ENCODE data around the gene CTXND1. TPM values are rescaled to one million over a fixed set of nuclear protein-coding genes. Genes with fewer than 3 reads are reported as not detected.

The CTXND1 gene
- total and polyA plus RNA-seq, 4 donors, result 0.05 to 0.21 TPM; not detected in 2

DNA sequence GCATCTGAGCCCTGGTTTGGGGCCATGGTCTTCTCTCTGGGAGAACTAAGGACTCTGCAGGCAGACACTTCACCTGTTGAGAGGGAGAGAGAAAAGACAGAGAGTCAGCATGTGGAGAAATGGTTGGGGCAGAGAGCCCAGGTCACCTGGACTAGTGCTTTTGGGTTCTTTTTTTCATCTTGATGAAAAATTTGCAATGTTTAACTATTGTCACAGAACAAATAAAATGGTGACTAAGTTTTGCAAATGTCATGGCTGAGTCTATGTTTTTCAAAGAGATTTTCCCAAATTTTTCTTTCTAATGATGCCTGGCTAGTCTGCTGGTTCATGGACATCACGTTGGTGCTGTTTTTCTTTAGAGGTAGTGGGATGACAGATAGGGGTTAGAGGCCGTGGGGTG lies 81.4 kb downstream of the CTXND1 start:
- intact Hi-C loops (cut with DNase I), result loop anchor here (10.0 kb wide), 2 partner anchors 246 to 276 kb away; partner anchors contain the start of gene MTHFS (in 1 of the 2)

DNA sequence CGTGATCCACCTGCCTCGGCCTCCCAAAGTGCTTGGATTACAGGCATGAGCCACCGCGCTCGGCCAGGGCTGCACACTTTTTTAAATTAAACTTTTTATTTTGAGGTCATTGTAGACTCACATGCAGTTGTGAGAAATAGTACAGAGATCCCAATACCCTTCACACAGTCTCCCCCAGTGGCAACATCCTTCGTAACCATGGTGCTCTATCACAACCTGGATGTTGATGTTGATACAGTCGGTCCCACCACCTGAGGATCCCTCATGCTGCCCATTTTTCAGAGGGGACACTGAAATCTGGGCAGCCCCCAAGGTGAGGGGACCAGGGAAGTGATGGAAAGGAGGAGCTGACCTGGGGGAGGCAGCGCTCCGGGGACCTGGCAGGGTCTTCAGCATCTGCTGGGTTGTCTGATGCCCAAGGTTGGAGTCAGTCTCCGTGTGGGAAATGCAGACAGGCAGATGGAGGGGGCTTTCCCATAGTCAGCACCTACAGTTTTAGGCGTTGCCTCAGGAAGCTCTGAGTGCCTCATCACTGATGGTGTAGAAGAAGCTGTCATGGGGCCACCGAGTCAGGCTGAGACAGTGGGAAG lies 82.2 kb downstream of the CTXND1 start:
- Histone ChIP-seq H3K4me3 (ENCODE audit: low read length in 2 of 2) (no peak overlapping the region), H3K36me3 (ENCODE audit: control insufficient read depth in 1 of 2, insufficient read depth in 2 of 2, low read length in 1 of 2) (peaks cover 0 to 2% of the 10 kb centered on the region in 2 donors), H3K27me3 (ENCODE audit: control insufficient read depth in 1 of 2, insufficient read depth in 2 of 2, low read length in 1 of 2) (no peaks in the 10 kb centered on the region), H3K9me3 (ENCODE audit: control insufficient read depth, low read length) (no peaks in the 10 kb centered on the region), H3K4me1 (ENCODE audit: control insufficient read depth in 1 of 2, insufficient read depth in 2 of 2, low read length in 2 of 2) (peaks cover 2 to 7% of the 10 kb centered on the region in 2 donors), H3K27ac (ENCODE audit: low read depth in 1 of 2, low read length in 2 of 2) (no peak overlapping the region)
- ATAC-seq (ENCODE audit: low FRiP score) (no peak), DNase-seq (no peak)
- intact Hi-C loops (cut with DNase I), result loop anchor here (10.0 kb wide), 2 partner anchors 245 to 275 kb away; partner anchors contain the start of gene MTHFS (in 1 of the 2)
- WGBS, 2 donors, result 95% methylated on average over 12 of the region's 12 CpGs

More for the DNA sequence above, 81.4 kb downstream of the CTXND1 start:
- H3K36me3 ChIP-seq (ENCODE audit: control insufficient read depth in 1 of 2, insufficient read depth in 2 of 2, low read length in 1 of 2), result peaks cover 0 to 2% of the 10 kb centered on the region in 2 donors
- DNase-seq (no peak), ATAC-seq (ENCODE audit: low FRiP score) (no peak)
- WGBS, 2 donors, result 79 to 84% methylated on average over 2 of the region's 2 CpGs
- H3K4me3 ChIP-seq (ENCODE audit: low read length in 2 of 2), result no peak overlapping the region
- no peaks in the 10 kb centered on the region for H3K9me3 ChIP-seq (ENCODE audit: control insufficient read depth, low read length)
- H3K4me1 ChIP-seq (ENCODE audit: control insufficient read depth in 1 of 2, insufficient read depth in 2 of 2, low read length in 2 of 2), result peaks cover 2 to 7% of the 10 kb centered on the region in 2 donors
- H3K27ac ChIP-seq (ENCODE audit: low read depth in 1 of 2, low read length in 2 of 2), result no peak overlapping the region
- no peaks in the 10 kb centered on the region for H3K27me3 ChIP-seq (ENCODE audit: control insufficient read depth in 1 of 2, insufficient read depth in 2 of 2, low read length in 1 of 2)

DNA sequence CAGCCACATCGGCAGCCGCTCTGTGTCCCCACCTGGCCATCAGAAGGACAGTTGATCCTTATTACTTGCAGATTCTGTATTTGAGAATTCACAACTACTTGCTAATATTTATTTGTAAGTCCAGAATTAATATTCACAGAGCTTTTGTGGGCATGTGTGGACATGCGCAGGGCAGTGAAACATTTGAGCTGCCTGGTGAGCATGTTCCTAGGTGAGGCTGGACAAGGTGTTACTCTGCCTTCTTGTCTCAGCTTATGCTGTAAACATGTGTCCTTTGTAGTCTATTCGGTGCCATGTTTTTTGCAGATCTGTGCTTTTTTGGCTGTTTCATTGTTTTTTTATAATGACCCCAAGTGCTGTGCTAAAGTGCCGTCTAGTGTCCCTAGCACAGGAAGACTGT lies 83.6 kb downstream of the CTXND1 start:
- H3K27me3 ChIP-seq (ENCODE audit: control insufficient read depth in 1 of 2, insufficient read depth in 2 of 2, low read length in 1 of 2), result no peaks in the 10 kb centered on the region
- no peak for ATAC-seq (ENCODE audit: low FRiP score)
- no peaks in the 10 kb centered on the region for H3K9me3 ChIP-seq (ENCODE audit: control insufficient read depth, low read length)
- H3K4me1 ChIP-seq (ENCODE audit: control insufficient read depth in 1 of 2, insufficient read depth in 2 of 2, low read length in 2 of 2), result peaks cover 0 to 5% of the 10 kb centered on the region in 2 donors
- WGBS, 2 donors, result 93 to 94% methylated on average over 5 of the region's 5 CpGs
- peaks cover 0 to 2% of the 10 kb centered on the region in 2 donors for H3K36me3 ChIP-seq (ENCODE audit: control insufficient read depth in 1 of 2, insufficient read depth in 2 of 2, low read length in 1 of 2)
- no peak overlapping the region for H3K27ac ChIP-seq (ENCODE audit: low read depth in 1 of 2, low read length in 2 of 2)
- intact Hi-C loops (cut with DNase I), result no loop called here
- H3K4me3 ChIP-seq (ENCODE audit: low read length in 2 of 2), result no peak overlapping the region
- no peak for DNase-seq

DNA sequence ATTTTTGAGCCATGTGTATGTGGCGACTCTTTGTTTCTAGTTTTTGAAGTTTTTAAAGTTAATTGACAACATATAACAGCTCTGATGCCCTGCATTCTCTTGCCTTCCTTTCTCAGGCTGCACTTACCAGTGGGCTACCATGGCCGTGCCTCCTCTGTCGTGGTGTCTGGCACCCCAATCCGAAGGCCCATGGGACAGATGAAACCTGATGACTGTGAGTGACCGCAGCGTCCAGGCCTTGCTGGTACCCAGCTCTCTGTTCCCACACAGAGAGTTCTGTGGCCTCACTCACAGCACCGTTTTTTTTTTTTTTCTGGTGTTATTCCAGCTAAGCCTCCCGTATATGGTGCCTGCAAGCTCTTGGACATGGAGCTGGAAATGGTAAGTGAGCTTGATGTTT lies 84.1 kb downstream of the CTXND1 start:
- intact Hi-C loops (cut with DNase I), result no loop called here
- Histone ChIP-seq H3K4me1 (ENCODE audit: control insufficient read depth in 1 of 2, insufficient read depth in 2 of 2, low read length in 2 of 2) (peaks cover 0 to under 1% of the 10 kb centered on the region in 2 donors), H3K36me3 (ENCODE audit: control insufficient read depth in 1 of 2, insufficient read depth in 2 of 2, low read length in 1 of 2) (peaks cover 0 to 2% of the 10 kb centered on the region in 2 donors), H3K4me3 (ENCODE audit: low read length in 2 of 2) (no peak overlapping the region), H3K27me3 (ENCODE audit: control insufficient read depth in 1 of 2, insufficient read depth in 2 of 2, low read length in 1 of 2) (no peaks in the 10 kb centered on the region), H3K9me3 (ENCODE audit: control insufficient read depth, low read length) (no peaks in the 10 kb centered on the region), H3K27ac (ENCODE audit: low read depth in 1 of 2, low read length in 2 of 2) (no peak overlapping the region)
- whole genome bisulfite sequencing, 2 donors, result 86 to 89% methylated on average over 8 of the region's 8 CpGs
- no peak for DNase-seq
- no peak for ATAC-seq (ENCODE audit: low FRiP score)

DNA sequence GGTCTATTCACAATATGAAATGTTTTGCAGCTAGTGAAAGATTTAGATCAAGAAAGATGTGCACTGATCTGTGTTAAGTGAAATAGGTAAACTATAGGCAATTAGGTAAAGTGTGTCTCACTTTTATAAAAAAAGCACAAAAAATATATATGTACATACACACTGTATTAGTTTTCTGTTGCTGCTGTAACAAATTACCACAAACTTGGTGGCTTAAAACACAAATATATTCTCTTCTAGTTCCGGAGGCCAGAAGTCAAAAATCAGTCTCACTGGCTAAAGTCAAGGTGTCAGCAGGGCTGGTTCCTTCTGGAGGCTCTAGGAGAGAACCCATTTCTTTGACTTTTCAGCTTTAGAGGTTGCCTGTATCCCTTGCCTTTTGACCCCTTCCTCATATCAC lies 88.1 kb downstream of the CTXND1 start:
- ATAC-seq (ENCODE audit: low FRiP score), result no peak
- peaks cover 0 to 4% of the 10 kb centered on the region in 2 donors for H3K36me3 ChIP-seq (ENCODE audit: control insufficient read depth in 1 of 2, insufficient read depth in 2 of 2, low read length in 1 of 2)

DNA sequence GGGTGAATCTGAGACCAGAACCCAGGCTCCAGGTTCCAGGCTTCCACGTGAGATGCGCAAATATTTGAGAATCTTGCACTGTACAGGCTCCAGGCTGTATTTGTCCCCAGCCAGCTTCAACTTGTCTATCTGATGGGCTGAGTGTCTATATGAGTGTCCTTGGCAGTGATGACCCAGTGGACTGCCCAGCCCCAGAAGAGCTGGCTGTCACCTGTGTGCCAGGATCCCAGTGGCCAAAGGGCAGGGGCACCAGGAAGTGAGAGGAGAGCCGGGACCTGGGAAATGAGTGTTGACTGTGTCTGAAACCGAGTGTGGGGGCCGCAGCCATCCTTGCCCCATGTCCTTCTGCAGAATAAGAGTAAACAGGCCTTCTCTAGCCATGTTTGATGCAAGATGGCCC lies 88.8 kb downstream of the CTXND1 start:
- no peak overlapping the region for H3K27ac ChIP-seq (ENCODE audit: low read depth in 1 of 2, low read length in 2 of 2)
- no peak for DNase-seq
- no peaks in the 10 kb centered on the region for H3K9me3 ChIP-seq (ENCODE audit: control insufficient read depth, low read length)
- 96 to 100% methylated on average over 5 of the region's 5 CpGs for WGBS, 2 donors
- H3K4me1 ChIP-seq (ENCODE audit: control insufficient read depth in 1 of 2, insufficient read depth in 2 of 2, low read length in 2 of 2), result no peaks in the 10 kb centered on the region
- H3K36me3 ChIP-seq (ENCODE audit: control insufficient read depth in 1 of 2, insufficient read depth in 2 of 2, low read length in 1 of 2), result peaks cover 0 to 2% of the 10 kb centered on the region in 2 donors
- H3K27me3 ChIP-seq (ENCODE audit: control insufficient read depth in 1 of 2, insufficient read depth in 2 of 2, low read length in 1 of 2), result no peaks in the 10 kb centered on the region
- no peak for ATAC-seq (ENCODE audit: low FRiP score)
- intact Hi-C loops (cut with DNase I), result no loop called here
- no peak overlapping the region for H3K4me3 ChIP-seq (ENCODE audit: low read length in 2 of 2)

More for the DNA sequence above, 88.1 kb downstream of the CTXND1 start:
- Histone ChIP-seq H3K4me3 (ENCODE audit: low read length in 2 of 2) (no peak overlapping the region), H3K9me3 (ENCODE audit: control insufficient read depth, low read length) (no peaks in the 10 kb centered on the region), H3K27ac (ENCODE audit: low read depth in 1 of 2, low read length in 2 of 2) (no peak overlapping the region), H3K4me1 (ENCODE audit: control insufficient read depth in 1 of 2, insufficient read depth in 2 of 2, low read length in 2 of 2) (no peaks in the 10 kb centered on the region), H3K27me3 (ENCODE audit: control insufficient read depth in 1 of 2, insufficient read depth in 2 of 2, low read length in 1 of 2) (no peaks in the 10 kb centered on the region)
- 99 to 100% methylated on average over 1 of the region's 1 CpG for WGBS, 2 donors
- intact Hi-C loops (cut with DNase I), result no loop called here
- DNase-seq, result no peak

DNA sequence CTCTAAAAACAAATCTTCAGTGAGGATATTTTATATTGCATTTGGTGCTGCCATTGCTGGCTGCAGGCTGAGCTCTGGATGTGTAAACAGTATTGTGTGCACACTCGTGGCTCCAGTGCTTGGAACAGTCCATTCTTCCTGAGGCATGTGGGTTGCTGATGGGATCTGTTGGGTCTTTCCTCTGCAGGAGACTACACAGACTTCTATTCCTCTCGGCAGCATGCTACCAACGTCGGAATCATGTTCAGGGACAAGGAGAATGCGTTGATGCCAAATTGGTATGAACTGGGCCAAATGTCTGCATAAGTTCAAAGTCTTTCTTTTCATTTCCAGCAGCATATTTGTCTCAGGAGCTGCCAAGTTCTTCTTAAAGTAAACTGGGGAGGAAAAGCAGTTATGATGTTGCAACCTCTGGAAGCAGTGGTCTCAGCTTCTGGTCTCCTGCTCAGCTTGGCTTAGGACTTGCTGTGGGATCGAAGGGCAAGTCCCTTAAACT lies 89.9 kb downstream of the CTXND1 start:
- H3K9me3 ChIP-seq (ENCODE audit: control insufficient read depth, low read length), result no peaks in the 10 kb centered on the region
- no peak overlapping the region for H3K27ac ChIP-seq (ENCODE audit: low read depth in 1 of 2, low read length in 2 of 2)
- peaks cover 0 to 2% of the 10 kb centered on the region in 2 donors for H3K36me3 ChIP-seq (ENCODE audit: control insufficient read depth in 1 of 2, insufficient read depth in 2 of 2, low read length in 1 of 2)
- DNase-seq (no peak), ATAC-seq (ENCODE audit: low FRiP score) (peak; percentile 53)
- H3K27me3 ChIP-seq (ENCODE audit: control insufficient read depth in 1 of 2, insufficient read depth in 2 of 2, low read length in 1 of 2), result no peaks in the 10 kb centered on the region
- 76 to 83% methylated on average over 6 of the region's 6 CpGs for WGBS, 2 donors
- H3K4me3 ChIP-seq (ENCODE audit: low read length in 2 of 2), result no peak overlapping the region
- intact Hi-C loops (cut with DNase I), result no loop called here
- no peaks in the 10 kb centered on the region for H3K4me1 ChIP-seq (ENCODE audit: control insufficient read depth in 1 of 2, insufficient read depth in 2 of 2, low read length in 2 of 2)

DNA sequence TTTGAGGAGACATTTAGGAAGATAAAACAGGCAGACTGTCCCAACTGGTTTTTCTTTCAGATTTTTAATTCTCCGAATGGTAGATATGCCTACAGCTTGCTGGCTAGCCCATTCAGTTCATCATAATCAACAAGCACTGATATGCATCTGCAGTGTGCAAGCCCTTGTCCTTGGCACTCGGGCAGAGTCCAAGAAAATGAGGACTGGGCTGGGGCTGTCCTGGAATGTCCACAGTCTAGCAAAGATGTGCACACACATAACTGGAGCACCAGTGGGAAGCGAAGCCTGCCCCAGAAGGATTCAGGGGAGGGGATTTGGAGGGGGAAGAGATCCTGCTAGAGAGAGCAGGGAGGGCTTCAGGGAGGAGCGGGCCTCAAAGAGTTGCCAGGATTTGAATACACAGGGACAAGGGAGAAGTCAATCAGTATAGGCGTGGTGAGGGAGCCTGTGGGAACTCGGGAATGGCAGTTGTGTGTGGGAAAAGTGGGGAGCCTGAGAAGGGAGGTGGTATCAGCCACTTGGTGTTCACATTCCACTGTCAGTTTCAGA lies 90.5 kb downstream of the CTXND1 start:
- Histone ChIP-seq H3K9me3 (ENCODE audit: control insufficient read depth, low read length) (no peaks in the 10 kb centered on the region), H3K27ac (ENCODE audit: low read depth in 1 of 2, low read length in 2 of 2) (no peak overlapping the region), H3K4me3 (ENCODE audit: low read length in 2 of 2) (no peak overlapping the region), H3K27me3 (ENCODE audit: control insufficient read depth in 1 of 2, insufficient read depth in 2 of 2, low read length in 1 of 2) (no peaks in the 10 kb centered on the region), H3K4me1 (ENCODE audit: control insufficient read depth in 1 of 2, insufficient read depth in 2 of 2, low read length in 2 of 2) (no peaks in the 10 kb centered on the region), H3K36me3 (ENCODE audit: control insufficient read depth in 1 of 2, insufficient read depth in 2 of 2, low read length in 1 of 2) (peaks cover 0 to 2% of the 10 kb centered on the region in 2 donors)
- intact Hi-C loops (cut with DNase I), result no loop called here
- DNase-seq (no peak), ATAC-seq (ENCODE audit: low FRiP score) (no peak)
- 92 to 93% methylated on average over 6 of the region's 6 CpGs for WGBS, 2 donors

Measured in aorta (tissue), 5 donors.